Fibroblast of the conjunctiva (primary cell): ENCODE data around the gene SPATA33.
"Not testable (repeated sequence)": the region's sequence is repeated elsewhere in the genome, so short reads cannot be mapped to it uniquely, and the experiment has no call there.

Source experiments
- DNase-seq: peaks from one replicate; pipeline ENCODE4 v3.0.0-alpha.2; 2010; ENCODE audit warnings: low read depth

SPATA33 gene

DNA sequence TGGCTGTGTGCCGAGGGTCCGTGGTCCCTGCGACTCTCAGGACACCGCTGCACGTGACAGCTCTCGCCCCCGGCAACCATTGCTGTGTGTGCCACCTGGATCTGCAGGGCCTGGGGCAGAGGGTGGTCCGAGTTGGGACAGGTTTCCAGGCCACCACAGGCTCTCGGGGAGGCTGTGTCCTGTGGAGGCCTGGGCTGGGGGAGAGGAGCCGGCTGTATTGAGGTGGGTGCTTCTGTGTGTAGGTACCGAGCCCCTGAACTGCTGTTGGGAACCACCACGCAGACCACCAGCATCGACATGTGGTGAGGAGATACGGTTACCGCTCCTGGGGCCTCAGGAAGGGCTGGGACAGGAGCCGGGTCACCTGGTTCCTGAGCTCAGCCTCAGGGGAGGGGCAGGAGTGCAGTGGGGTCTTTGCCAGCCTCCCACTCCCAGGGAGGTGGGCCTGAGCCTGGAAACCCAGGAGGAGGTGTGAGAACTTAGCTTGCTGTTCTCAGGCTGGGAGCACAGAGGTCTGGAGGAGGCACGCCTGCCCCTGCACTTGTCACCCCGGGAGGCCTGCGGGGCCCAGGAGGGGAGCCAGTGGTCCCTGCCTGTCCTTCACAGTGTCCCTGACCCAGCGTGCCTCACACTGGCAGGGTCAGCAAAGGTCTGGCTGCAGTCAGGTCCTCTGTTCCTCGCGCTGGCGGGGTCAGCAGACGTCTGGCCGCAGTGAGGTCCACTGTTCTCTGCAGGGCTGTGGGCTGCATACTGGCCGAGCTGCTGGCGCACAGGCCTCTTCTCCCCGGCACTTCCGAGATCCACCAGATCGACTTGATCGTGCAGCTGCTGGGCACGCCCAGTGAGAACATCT is 36.5 kb downstream of the SPATA33 start:
- no peak for DNase-seq

DNA sequence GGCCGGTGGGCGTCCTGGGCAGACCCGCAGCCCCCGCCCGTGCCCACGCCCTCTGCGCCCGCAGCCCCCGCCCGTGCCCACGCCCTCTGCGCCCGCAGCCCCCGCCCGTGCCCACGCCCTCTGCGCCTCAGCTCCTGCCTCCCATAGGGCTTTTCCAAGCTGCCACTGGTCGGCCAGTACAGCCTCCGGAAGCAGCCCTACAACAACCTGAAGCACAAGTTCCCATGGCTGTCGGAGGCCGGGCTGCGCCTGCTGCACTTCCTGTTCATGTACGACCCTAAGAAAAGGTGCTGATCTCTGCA is 37.1 kb downstream of the SPATA33 start:
- not testable (repeated sequence) for DNase-seq

DNA sequence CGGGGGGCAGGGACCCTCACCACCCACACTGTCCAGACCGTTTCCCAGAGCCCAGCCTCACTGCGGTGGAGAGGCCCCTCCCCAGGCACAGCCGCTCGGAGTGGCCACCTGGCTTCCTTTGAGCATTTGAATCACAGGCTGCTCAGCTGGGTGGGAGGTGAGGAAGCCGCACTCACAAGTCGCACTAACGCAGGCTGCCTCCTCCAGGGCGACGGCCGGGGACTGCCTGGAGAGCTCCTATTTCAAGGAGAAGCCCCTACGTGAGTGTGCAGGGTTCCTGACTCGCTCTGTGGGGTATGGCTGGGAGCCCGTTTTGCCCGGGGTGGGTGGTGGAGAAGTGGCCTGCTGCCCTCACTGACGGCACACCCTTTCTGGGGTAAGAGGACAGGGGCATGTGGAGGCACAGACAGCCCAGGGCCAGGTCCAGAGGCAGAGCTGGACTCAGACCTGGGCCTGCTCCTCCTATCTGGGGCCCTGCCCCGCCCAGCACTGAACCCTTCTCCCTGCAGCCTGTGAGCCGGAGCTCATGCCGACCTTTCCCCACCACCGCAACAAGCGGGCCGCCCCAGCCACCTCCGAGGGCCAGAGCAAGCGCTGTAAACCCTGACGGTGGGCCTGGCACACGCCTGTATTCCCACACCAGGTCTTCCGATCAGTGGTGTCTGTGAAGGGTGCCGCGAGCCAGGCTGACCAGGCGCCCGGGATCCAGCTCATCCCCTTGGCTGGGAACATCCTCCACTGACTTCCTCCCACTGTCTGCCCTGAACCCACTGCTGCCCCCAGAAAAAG is 37.6 kb downstream of the SPATA33 start:
- DNase-seq = no peak

DNA sequence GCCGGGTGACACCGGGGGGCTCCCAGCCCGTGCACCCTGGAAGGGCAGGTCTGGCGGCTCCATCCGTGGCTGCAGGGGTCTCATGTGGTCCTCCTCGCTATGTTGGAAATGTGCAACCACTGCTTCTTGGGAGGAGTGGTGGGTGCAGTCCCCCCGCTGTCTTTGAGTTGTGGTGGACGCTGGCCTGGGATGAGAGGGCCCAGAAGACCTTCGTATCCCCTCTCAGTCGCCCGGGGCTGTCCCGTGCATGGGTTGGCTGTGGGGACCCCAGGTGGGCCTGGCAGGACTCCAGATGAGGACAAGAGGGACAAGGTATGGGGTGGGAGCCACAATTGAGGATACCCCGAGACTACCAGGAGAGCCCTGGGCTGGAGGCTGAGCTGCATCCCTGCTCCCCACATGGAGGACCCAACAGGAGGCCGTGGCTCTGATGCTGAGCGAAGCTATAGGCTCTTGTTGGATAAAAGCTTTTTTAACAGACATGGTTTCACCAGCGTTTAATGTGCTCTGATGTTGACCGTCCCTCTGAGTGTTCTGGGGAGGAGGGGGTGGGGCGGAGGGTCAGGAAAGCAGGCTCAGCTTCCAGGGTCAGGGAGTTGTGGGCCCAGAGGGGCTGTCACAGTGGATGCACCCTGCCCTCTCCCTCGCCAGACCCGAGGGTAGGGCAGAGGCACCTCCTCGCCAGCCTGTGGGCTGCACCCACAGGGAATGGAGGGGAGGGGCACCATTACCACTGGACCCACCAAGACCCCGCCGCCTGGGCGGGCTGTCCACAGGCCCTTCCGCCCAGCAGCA is 38.4 kb downstream of the SPATA33 start:
- DNase-seq = no peak

DNA sequence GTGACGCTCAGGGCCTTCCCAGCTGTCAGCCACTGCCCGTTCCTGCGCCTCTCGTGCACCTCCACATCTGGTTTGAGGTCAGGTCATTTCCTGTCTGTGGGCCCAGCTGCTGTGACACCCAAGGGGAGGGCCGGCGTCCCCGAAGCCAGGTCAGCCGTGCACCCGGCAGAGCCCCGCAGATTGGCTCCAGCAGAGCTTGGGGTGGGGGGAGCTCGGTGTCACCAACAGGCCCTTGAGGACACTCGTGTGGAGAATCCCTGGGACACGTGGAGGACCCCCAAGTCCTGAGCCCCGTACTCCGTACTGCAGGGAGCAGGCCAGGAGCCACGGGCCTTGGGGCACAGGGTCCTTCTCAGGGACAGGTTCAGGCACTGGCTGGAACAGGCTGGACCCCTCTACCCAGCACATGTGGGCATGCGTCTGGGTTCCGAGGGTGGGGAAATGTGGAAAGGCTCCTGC is 39.1 kb downstream of the SPATA33 start:
- DNase-seq = no peak

DNA sequence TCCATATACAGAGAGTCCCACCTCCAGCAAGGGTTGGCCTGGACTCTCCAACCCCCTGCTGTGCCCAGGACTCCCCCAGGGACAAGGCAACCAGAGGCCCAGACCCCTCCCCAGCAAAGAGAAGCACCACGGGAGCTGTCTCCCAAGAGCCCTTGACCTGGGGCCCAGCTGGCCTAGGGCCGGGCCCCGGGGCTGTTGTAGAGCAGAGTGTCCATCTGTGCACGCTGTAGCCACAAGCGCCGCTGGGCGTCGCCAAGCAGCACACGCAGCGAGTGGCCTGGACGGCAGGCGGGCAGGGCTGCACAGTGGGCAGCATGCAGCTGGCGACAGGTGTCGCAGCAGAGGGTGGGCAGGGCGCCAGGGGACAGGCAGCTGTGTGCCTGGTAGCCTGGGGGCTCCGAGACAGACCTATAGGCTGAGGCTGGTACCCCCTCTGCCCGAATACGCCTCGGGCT is 39.6 kb downstream of the SPATA33 start:
- DNase-seq = no peak

DNA sequence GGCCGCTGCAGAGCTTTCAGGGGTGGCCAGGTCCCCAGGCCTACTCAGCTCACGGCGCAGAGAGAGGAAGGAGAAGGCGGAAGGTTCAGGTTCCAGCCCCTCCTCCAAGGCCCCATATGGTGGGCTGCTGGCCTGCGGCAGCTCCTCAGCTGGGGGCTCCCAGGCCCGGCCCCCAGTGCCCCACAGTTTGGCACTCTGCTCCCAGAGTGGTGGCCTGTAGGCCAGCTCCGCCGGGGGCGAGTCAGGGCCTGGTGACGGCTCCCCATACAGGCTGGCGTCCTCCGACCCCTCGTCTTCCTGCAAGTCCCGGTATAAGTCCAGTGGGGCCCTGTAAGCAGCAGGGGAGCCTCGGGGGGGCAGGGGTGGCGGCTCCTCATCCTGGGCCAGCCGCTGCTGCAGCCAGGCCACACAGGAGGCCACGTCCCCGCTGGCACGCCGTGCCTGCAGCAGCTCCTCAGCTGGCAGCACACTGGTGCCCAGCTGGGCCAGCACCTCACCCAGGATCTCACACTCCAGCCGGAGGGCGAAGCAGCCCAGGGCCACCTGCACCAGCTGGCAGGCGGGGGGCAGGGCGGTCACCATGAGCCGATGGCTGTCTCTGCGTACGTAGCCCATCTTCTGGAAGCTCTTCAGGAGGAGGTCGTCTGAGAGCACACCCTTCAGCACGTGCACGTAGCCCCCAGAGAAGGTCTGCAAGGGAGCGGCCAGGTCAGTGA is 40.1 kb downstream of the SPATA33 start:
- DNase-seq = no peak

DNA sequence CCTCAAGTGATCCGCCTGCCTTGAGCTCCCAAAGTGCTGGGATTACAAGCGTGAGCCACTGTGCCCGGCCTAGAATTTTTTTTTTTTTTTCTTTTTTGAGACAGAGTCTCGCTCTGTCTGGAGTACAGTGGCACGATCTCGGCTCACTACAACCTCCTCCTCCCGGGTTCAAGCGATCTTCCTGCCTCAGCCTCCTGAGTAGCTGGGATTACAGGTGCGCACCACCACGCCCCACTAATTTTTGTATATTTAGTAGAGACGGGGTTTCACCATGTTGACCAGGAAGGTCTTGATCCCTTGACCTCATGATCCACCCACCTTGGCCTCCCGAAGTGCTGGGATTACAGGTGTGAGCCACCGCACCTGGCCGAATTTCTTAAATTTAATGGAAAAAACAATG is 41.1 kb downstream of the SPATA33 start:
- not testable (repeated sequence) for DNase-seq

DNA sequence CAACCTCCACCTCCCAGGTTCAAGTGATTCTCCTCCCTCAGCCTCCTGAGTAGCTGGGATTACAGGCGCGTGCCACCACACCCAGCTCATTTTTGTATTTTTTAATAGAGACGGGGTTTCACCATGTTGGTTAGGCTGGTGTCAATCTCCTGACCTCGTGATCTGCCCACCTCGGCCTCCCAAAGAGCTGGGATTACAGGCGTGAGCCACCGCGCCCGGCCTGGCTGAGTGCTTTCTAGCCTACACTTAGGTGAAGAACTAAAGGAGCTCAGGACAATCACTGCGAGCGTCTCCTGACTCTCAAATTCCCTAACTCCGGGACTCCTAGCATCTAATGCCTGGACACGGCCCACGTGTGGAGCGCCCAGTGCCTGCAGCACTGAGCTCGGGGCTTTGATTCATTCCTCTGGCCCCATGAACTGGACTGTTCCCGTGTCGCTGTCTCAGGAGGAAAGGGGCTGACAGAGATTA is 42.0 kb downstream of the SPATA33 start:
- DNase-seq = not testable (repeated sequence)

DNA sequence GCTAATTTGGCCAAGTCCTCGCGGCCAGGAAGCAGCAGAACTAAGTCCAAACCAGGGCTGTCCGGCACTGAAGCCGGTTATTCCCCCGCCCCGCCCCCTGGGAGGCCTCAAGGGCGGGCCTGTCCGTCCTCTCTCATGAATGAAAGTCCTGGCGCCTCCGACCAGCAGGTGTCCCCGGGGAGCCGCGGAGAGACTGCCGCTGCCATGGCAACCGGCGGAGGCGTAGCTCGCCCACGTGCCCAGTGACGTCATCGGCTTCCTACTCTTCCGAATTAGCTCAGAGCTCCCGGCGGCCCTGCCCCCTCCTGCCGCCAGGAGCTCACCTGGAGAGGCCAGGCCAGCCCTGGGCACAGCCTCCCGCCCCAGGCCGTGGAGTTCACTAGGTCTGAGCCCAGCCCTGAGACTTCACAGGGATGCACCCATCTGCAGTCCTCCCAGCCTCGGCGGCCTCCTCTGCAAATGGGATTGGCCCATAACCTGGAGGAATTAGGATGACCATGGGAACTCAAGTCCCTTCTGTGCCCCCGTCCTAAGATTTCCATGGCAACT is 42.5 kb downstream of the SPATA33 start:
- peak; percentile 95 for DNase-seq

DNA sequence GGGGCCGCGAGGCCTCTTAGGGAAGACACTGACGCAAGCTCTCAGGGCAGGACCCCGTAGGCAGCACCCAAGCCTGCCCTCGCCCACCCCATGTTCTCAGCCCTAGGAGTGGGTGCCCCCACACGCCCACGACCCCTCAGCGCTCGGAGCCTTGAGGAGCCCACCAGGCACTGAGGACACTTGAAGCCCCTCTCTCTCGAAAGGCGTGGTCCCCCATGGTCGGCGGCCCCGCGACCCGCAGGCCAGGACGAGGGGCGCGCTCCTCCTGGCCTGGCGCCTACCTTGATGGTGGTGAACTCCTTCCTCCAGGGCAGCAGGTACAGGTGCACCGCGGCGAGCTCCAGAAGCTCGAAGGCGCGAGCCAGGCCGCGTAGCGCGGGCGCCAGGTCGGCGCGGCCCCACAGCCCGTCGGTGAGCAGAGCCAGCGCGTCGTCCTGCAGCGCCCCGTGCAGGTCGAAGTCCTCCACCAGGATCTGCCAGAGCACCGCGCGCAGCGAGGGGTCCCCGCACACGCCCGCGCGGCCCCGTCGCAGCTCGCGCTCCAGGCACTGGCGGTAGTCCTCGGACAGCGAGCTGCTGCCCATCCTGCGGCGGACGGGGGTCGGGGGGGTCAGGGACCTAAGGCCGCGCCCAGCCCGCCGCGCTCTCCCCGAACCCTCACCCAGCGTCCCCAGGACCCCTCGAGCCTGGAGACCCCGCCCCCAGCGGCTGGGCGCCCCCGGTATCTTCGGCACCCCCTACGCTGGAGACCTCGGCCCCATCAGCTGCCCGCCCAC is 43.2 kb downstream of the SPATA33 start:
- DNase-seq = no peak

DNA sequence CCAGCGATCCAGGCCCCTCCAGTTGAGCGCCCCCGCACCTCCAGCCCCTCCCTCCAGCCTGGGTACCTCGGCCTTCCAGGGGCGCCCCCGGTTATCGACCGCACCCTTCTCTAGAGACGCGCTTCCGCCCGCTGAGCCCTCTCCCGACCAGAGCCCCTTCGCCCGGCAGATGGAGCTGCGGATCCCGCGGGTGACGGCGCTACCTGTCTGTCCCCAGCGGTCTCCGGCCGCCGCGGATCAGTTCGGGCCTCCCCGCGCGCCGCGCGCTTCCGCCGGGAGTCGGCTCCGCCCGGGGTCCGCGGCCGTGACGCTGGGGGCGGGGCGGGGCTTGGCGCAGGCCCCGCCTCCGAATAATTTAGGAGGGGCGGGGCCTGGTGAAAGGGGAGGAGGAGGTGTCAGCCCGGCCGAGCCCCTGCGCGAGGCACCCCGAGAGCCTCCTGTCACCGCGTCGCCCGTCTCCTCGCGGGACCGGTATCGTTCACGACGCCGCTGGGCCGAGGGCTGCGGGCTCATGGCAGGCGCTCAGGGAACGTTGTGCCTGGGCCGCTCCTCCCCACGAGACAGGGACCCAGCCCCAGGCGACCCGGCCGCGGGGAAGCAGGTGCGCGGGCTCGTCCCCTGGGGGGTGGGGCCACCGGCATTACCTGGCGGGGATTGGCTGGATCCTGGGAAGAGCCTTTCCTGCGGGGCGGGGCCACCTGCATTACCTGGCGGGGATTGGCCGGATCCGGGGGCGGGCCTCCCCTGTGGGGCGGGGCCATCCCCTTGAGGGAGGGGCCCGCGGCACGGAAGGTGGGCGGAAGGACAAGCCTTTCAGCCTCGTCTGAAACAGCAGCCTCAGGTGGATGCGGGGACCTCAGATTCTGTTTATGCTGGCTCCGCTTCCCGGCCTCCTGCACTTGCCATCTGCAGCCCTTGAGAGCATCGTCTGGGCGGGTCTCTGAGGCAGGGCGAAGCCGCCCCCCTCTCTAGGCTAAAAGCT is 44.1 kb downstream of the SPATA33 start, which contains the start of gene SPATA2L:
Gene SPATA2L, minus strand, starts transcription at position 281 of the 982 bp plus-strand sequence. CDS start 473 bp downstream, outside the sequence.
- DNase-seq = peak; percentile 23

DNA sequence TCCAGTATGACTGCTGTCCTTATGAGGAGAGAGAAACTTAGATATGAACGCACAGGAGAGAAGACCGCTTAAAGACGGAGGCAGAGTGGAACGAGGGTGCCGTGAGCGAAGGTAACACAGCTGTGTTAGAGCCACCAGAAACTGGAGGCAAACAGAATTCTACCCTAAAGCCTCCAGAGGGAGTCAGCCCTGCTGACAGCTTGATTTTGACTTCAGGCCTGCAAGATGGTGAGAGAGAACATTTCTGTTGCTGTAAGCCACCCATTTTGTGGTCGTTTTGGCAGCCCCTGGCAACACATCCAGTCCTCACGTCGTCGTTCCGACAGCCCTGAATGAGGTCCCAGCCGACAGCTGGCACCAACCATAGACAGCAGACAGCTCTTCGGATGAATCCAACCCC is 46.6 kb downstream of the SPATA33 start:
- DNase-seq = no peak

DNA sequence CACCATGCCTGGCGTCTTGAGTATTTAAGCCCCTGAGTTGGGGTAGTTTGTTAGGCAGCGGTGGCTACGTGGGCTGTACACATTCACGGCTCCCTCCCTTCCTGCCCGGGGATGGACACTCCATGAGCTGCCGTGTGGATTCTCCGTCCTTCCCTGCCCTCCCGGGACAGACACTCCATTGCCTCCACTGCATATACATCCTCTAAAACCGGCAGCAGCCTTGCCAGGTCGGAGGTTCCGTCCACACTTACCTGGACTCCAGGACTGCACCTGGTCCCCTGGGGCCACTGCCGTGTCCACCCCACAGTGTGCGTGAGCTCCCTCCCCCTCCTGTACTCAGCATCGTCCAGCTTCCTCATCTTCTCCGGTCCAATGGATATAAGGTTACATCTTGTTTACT is 47.4 kb downstream of the SPATA33 start:
- no peak for DNase-seq

DNA sequence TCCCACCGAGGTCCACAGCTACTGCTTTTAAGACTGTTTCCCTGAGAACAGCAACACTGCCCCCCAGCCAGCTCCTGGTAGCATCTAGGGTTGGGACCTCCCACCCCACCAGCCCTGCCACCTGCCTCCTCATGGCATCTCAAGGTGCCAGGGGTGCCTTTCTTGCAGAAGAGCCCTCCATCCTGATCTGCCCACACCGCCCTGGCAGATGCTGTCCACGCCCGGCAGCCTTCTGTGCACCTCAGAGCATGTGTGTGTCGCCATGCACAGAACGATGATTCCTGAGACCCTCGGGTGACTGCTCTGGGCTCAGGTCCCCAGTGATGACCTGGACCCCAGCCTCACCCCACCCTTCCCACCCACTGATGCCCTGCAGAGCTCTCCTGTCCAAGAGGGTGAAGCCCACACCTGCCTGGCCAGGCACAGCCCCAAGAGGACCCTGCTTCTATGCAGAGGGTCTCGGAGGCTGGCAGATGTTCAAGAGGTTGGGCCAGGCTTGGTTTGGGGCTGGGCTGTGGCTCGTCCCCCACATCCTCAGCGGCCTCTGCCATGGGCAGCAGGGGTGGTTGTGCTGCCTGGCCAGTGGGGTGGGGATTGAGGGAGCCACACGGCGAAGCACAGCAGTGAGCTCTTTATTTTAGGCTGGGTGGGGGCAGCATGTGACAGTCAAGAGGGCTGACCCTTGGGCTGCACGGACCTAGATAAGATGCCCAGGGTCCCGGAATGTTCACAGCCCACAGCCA is 49.1 kb downstream of the SPATA33 start:
- DNase-seq = no peak

DNA sequence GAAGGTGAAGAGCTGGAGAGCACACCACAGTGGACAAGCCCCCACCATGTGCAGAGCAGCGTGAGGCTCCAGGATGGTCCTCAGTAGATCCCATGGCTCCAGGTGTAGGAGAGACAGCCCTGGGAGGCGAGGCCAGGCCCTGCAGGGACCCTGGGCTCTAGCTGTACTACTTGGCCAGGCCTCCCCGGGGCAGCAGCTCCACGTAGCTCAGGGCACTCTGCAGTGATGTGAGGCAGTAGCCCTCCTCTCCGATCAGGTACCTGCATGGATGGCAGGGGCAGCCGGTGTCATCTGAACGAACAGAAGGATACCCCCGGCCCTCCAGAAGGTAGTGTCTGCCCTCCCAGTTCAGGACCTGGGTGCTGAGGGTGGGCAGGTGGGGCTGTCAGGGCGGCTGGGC is 50.1 kb downstream of the SPATA33 start:
- DNase-seq = no peak

DNA sequence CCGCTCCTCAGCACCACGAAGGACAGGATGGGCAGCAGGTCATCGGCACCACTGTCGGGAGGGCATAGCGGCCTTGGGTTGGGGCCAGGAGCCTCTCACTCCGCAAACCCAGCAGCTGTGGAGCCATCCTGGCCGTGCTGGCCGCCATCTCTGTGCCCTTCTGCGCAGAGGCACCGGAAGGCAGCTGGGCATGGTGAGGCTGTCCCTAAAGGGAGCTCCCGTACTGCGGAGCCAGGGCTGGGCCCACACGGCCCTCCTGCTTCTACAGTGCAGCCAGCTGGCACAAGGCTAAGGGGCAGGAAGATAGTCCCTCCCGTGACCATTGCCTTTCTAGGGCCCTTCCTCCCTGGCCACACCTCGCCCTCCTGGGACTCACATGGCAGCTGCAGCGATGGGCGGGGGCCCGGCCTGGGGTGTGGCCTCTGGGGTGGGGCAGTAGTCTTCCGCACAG is 50.9 kb downstream of the SPATA33 start:
- no peak for DNase-seq

DNA sequence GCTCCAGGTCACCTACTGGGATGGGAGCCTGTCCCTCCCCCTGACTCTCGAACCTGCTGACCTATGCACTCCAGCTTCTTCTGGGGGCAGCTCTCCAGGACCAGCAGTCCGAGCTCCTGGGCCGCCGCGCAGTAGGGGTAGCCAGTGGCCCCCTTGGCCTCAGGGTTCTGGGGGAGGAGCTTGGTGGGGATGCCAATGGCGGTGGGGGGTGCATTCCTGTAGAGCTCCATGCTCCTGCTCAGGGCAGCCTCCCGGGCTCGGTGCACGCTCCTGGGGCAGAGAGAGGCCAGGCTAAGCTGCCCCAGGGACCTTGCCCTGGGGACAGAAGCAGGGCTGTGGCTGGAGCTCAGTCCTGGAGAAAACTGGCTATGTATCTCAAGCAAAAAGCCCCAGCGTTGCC is 51.5 kb downstream of the SPATA33 start:
- no peak for DNase-seq
